ENCODE results near the gene FBXO40.

The FBXO40 gene

GRCh38 chr3:121601212-121601812, 8.1 kb downstream of the FBXO40 start:
- Histone ChIP-seq H3K27ac (no peak overlapping the region), H3K4me1 (no peaks in the 10 kb centered on the region), H3K36me3 (no peaks in the 10 kb centered on the region), H3K27me3 (no peaks in the 10 kb centered on the region), H3K9me3 (no peaks in the 10 kb centered on the region), H3K4me3 (no peak overlapping the region)
- intact Hi-C loops (cut with DNase I; ENCODE audit: low total_unique reads): no loop called here
- TF ChIP-seq, protein P1, sequence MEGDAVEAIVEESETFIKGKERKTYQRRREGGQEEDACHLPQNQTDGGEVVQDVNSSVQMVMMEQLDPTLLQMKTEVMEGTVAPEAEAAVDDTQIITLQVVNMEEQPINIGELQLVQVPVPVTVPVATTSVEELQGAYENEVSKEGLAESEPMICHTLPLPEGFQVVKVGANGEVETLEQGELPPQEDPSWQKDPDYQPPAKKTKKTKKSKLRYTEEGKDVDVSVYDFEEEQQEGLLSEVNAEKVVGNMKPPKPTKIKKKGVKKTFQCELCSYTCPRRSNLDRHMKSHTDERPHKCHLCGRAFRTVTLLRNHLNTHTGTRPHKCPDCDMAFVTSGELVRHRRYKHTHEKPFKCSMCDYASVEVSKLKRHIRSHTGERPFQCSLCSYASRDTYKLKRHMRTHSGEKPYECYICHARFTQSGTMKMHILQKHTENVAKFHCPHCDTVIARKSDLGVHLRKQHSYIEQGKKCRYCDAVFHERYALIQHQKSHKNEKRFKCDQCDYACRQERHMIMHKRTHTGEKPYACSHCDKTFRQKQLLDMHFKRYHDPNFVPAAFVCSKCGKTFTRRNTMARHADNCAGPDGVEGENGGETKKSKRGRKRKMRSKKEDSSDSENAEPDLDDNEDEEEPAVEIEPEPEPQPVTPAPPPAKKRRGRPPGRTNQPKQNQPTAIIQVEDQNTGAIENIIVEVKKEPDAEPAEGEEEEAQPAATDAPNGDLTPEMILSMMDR (IDR thresholded peaks at IDR 0.05): no peak
- DNase-seq: no peak

DNA sequence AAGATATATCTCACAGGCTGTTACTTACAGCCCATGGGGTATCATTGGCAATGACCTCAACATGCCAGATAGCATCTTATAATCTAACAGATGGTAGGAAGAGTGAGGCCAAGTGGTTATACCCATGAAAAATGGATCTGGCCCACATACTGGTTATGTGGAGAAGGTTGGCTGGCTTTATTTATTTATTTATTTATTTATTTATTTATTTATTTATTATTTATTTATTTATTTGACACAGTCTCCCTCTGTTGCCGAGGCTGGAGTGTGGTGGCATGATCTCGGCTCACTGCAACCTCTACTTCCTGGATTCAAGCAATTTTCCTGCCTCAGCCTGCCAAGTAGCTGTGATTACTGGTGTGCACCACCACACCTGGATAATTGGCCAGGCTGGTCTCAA, 11.6 kb downstream of the FBXO40 start:
- Histone ChIP-seq H3K27ac (no peak overlapping the region), H3K9me3 (no peaks in the 10 kb centered on the region), H3K27me3 (no peaks in the 10 kb centered on the region), H3K4me3 (no peak overlapping the region), H3K4me1 (no peaks in the 10 kb centered on the region), H3K36me3 (no peaks in the 10 kb centered on the region)
- no peak for DNase-seq
- TF ChIP-seq, protein P1 (IDR thresholded peaks at IDR 0.05): no peak
- intact Hi-C loops (cut with DNase I; ENCODE audit: low total_unique reads): no loop called here

DNA sequence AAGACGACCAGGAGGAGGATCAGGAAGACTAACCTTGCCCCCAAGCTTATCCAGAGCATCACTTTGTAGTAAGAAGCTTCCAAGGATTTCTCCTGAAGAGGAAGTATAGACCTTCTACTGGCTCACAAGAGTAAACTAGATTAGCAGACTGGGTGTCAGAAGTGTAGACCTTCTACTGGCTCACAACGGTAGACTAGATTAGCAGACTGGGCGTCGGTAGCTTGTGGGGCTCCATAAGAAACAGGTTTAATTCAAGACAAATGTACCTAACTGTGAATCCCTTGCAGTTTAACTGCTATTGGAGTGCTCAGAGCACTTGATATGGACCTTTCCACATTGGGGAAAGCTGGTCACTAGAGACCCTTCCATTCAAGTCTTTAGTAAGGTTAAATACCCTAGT, 12.9 kb downstream of the FBXO40 start:
- H3K36me3 ChIP-seq: no peaks in the 10 kb centered on the region
- TF ChIP-seq, protein P1 (IDR thresholded peaks at IDR 0.05): no peak
- no peak for DNase-seq

DNA sequence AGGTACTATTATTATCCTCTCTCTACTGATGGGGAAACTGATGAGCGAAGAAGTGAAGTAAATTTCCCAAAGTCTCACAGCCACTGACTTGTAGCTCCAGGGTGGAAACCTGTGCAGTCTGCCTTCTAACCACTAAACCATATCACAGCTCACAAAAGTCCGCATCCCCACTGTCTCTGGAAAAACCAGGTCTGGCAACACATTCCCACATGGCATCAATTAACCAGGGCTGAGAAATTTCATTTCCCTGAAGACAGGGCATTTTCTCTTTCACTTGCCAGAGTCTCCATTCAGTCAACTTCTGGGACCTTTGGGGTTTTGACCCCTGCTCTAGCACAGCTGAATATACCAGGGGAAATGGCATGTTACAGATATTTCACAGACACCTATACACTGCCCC, 26.5 kb downstream of the FBXO40 start:
- Histone ChIP-seq H3K9me3 (no peaks in the 10 kb centered on the region), H3K27me3 (no peaks in the 10 kb centered on the region), H3K4me1 (no peaks in the 10 kb centered on the region), H3K27ac (no peak overlapping the region), H3K36me3 (no peaks in the 10 kb centered on the region), H3K4me3 (no peak overlapping the region)
- TF ChIP-seq, protein P1 (IDR thresholded peaks at IDR 0.05): no peak
- intact Hi-C loops (cut with DNase I; ENCODE audit: low total_unique reads): no loop called here
- no peak for DNase-seq

More for the DNA sequence above, 12.9 kb downstream of the FBXO40 start:
- no peaks in the 10 kb centered on the region for H3K27me3 ChIP-seq
- no peaks in the 10 kb centered on the region for H3K9me3 ChIP-seq
- no peak overlapping the region for H3K4me3 ChIP-seq
- no peaks in the 10 kb centered on the region for H3K4me1 ChIP-seq
- intact Hi-C loops (cut with DNase I; ENCODE audit: low total_unique reads): no loop called here
- no peak overlapping the region for H3K27ac ChIP-seq

DNA sequence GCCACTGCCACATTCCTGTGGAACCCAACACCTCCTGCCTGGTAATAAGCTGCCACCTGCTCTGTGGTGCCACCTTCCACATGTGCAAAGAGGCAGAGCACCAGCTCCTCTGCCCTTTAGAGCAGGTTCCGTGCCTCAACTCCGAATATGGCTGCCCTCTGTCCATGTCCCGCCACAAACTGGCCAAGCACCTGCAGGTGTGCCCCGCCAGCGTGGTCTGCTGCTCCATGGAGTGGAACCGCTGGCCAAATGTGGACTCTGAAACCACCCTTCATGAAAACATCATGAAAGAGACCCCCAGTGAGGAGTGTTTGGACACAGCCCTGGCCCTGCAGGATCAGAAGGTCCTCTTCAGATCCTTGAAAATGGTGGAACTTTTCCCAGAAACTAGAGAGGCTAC, 28.3 kb downstream of the FBXO40 start:
- Histone ChIP-seq H3K4me3 (no peak overlapping the region), H3K36me3 (no peaks in the 10 kb centered on the region), H3K4me1 (no peaks in the 10 kb centered on the region), H3K27ac (no peak overlapping the region), H3K27me3 (no peaks in the 10 kb centered on the region), H3K9me3 (no peaks in the 10 kb centered on the region)
- no peak for DNase-seq
- TF ChIP-seq, protein P1 (IDR thresholded peaks at IDR 0.05): no peak
- intact Hi-C loops (cut with DNase I; ENCODE audit: low total_unique reads): no loop called here
